ENCODE data around the gene PTTG1IP2. TPM values are rescaled to one million over a fixed set of nuclear protein-coding genes. Genes with fewer than 3 reads are reported as not detected.
"Not testable (repeated sequence)": the region's sequence is repeated elsewhere in the genome, so short reads cannot be mapped to it uniquely, and the experiment has no call there.

Gene PTTG1IP2
- polyA plus RNA-seq, 4 donors: not detected

GRCh38 chr7:90446137-90446899, 23.1 kb upstream of the PTTG1IP2 start:
- FAIRE-seq: no peak
- 57 to 63% (median 62%) methylated on average over 4 of the region's 4 CpGs for WGBS, 3 donors
- no peaks in the 10 kb centered on the region for H3K9me3 ChIP-seq (ENCODE audit: control insufficient read depth in 2 of 2, insufficient read depth in 1 of 2, low read depth in 1 of 2, low read length in 1 of 2)
- H3K27ac ChIP-seq (ENCODE audit: low read depth in 1 of 3, low read length in 2 of 3): no peak overlapping the region
- H3K4me1 ChIP-seq (ENCODE audit: control insufficient read depth in 3 of 3, insufficient read depth in 2 of 3, low read depth in 1 of 3, low read length in 2 of 3): no peaks in the 10 kb centered on the region
- no peak overlapping the region for H3K4me3 ChIP-seq (ENCODE audit: low read depth in 1 of 3, low read length in 3 of 3)
- DNase-seq: no peak
- H3K36me3 ChIP-seq (ENCODE audit: control insufficient read depth in 3 of 3, insufficient read depth in 2 of 3, low read depth in 1 of 3, low read length in 3 of 3): no peaks in the 10 kb centered on the region
- no peaks in the 10 kb centered on the region for H3K27me3 ChIP-seq (ENCODE audit: control insufficient read depth in 3 of 3, insufficient read depth in 3 of 3, low read length in 3 of 3)

- FAIRE-seq (no peak), DNase-seq (no peak)
- no peaks in the 10 kb centered on the region for H3K36me3 ChIP-seq (ENCODE audit: control insufficient read depth in 3 of 3, insufficient read depth in 2 of 3, low read depth in 1 of 3, low read length in 3 of 3)
- no peak overlapping the region for H3K4me3 ChIP-seq (ENCODE audit: low read depth in 1 of 3, low read length in 3 of 3)
- H3K4me1 ChIP-seq (ENCODE audit: control insufficient read depth in 3 of 3, insufficient read depth in 2 of 3, low read depth in 1 of 3, low read length in 2 of 3): no peaks in the 10 kb centered on the region
- H3K9me3 ChIP-seq (ENCODE audit: control insufficient read depth in 2 of 2, insufficient read depth in 1 of 2, low read depth in 1 of 2, low read length in 1 of 2): no peaks in the 10 kb centered on the region
- no peak overlapping the region for H3K27ac ChIP-seq (ENCODE audit: low read depth in 1 of 3, low read length in 2 of 3)
- H3K27me3 ChIP-seq (ENCODE audit: control insufficient read depth in 3 of 3, insufficient read depth in 3 of 3, low read length in 3 of 3): no peaks in the 10 kb centered on the region
Measured at GRCh38 chr7:90453259-90453891, 16.1 kb upstream of the PTTG1IP2 start.

GRCh38 chr7:90453931-90454330, 15.5 kb upstream of the PTTG1IP2 start:
- no peaks in the 10 kb centered on the region for H3K36me3 ChIP-seq (ENCODE audit: control insufficient read depth in 3 of 3, insufficient read depth in 2 of 3, low read depth in 1 of 3, low read length in 3 of 3)
- H3K9me3 ChIP-seq (ENCODE audit: control insufficient read depth in 2 of 2, insufficient read depth in 1 of 2, low read depth in 1 of 2, low read length in 1 of 2): no peaks in the 10 kb centered on the region
- no peaks in the 10 kb centered on the region for H3K4me1 ChIP-seq (ENCODE audit: control insufficient read depth in 3 of 3, insufficient read depth in 2 of 3, low read depth in 1 of 3, low read length in 2 of 3)
- 14 to 40% (median 28%) methylated on average over 1 of the region's 1 CpG for WGBS, 3 donors
- H3K27me3 ChIP-seq (ENCODE audit: control insufficient read depth in 3 of 3, insufficient read depth in 3 of 3, low read length in 3 of 3): no peaks in the 10 kb centered on the region
- DNase-seq (no peak), FAIRE-seq (no peak)
- H3K4me3 ChIP-seq (ENCODE audit: low read depth in 1 of 3, low read length in 3 of 3): no peak overlapping the region
- H3K27ac ChIP-seq (ENCODE audit: low read depth in 1 of 3, low read length in 2 of 3): no peak overlapping the region

GRCh38 chr7:90455163-90456030, 14.0 kb upstream of the PTTG1IP2 start:
- Histone ChIP-seq H3K36me3 (ENCODE audit: control insufficient read depth in 3 of 3, insufficient read depth in 2 of 3, low read depth in 1 of 3, low read length in 3 of 3) (no peaks in the 10 kb centered on the region), H3K4me3 (ENCODE audit: low read depth in 1 of 3, low read length in 3 of 3) (no peak overlapping the region), H3K27ac (ENCODE audit: low read depth in 1 of 3, low read length in 2 of 3) (no peak overlapping the region), H3K9me3 (ENCODE audit: control insufficient read depth in 2 of 2, insufficient read depth in 1 of 2, low read depth in 1 of 2, low read length in 1 of 2) (no peaks in the 10 kb centered on the region), H3K4me1 (ENCODE audit: control insufficient read depth in 3 of 3, insufficient read depth in 2 of 3, low read depth in 1 of 3, low read length in 2 of 3) (no peaks in the 10 kb centered on the region), H3K27me3 (ENCODE audit: control insufficient read depth in 3 of 3, insufficient read depth in 3 of 3, low read length in 3 of 3) (no peaks in the 10 kb centered on the region)
- FAIRE-seq: no peak
- 30 to 32% (median 32%) methylated on average over 6 of the region's 6 CpGs for WGBS, 3 donors
- peak; percentile 47 to 58 for DNase-seq

DNA sequence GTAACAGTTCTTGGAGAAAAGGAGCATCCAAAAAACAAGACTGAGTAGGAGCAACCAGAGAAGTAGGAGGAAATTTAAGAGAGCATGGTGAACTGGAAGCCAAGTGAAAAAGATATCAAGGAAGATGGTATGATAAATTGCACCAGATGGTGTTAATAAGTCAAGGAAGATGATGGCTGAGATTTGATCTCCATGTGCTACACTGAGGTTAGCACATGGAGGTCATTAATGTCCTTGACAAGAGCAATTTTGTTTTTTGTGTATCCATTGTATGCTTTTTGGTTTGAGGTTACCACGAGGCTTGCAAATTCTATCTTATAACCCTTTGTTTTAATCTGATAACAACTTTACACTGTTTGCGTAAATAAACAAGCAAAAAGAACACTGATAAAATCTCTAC, 11.3 kb upstream of the PTTG1IP2 start:
- Histone ChIP-seq H3K9me3 (ENCODE audit: control insufficient read depth in 2 of 2, insufficient read depth in 1 of 2, low read depth in 1 of 2, low read length in 1 of 2) (no peaks in the 10 kb centered on the region), H3K27ac (ENCODE audit: low read depth in 1 of 3, low read length in 2 of 3) (no peak overlapping the region), H3K27me3 (ENCODE audit: control insufficient read depth in 3 of 3, insufficient read depth in 3 of 3, low read length in 3 of 3) (no peaks in the 10 kb centered on the region), H3K4me1 (ENCODE audit: control insufficient read depth in 3 of 3, insufficient read depth in 2 of 3, low read depth in 1 of 3, low read length in 2 of 3) (peaks cover 0 to 4% (median 0%) of the 10 kb centered on the region in 3 donors), H3K36me3 (ENCODE audit: control insufficient read depth in 3 of 3, insufficient read depth in 2 of 3, low read depth in 1 of 3, low read length in 3 of 3) (no peaks in the 10 kb centered on the region), H3K4me3 (ENCODE audit: low read depth in 1 of 3, low read length in 3 of 3) (no peak overlapping the region)
- DNase-seq (no peak), FAIRE-seq (no peak)
- 66 to 74% (median 68%) methylated on average over 2 of the region's 2 CpGs for WGBS, 3 donors

- DNase-seq (no peak), FAIRE-seq (no peak)
- Histone ChIP-seq H3K27ac (ENCODE audit: low read depth in 1 of 3, low read length in 2 of 3) (no peak overlapping the region), H3K27me3 (ENCODE audit: control insufficient read depth in 3 of 3, insufficient read depth in 3 of 3, low read length in 3 of 3) (no peaks in the 10 kb centered on the region), H3K36me3 (ENCODE audit: control insufficient read depth in 3 of 3, insufficient read depth in 2 of 3, low read depth in 1 of 3, low read length in 3 of 3) (no peaks in the 10 kb centered on the region), H3K9me3 (ENCODE audit: control insufficient read depth in 2 of 2, insufficient read depth in 1 of 2, low read depth in 1 of 2, low read length in 1 of 2) (peaks cover 0 to 12% of the 10 kb centered on the region in 2 donors), H3K4me1 (ENCODE audit: control insufficient read depth in 3 of 3, insufficient read depth in 2 of 3, low read depth in 1 of 3, low read length in 2 of 3) (peaks cover 0 to 9% (median 0%) of the 10 kb centered on the region in 3 donors), H3K4me3 (ENCODE audit: low read depth in 1 of 3, low read length in 3 of 3) (no peak overlapping the region)
- 82 to 94% (median 90%) methylated on average over 4 of the region's 4 CpGs for WGBS, 3 donors
Measured at GRCh38 chr7:90459888-90460287, 9.6 kb upstream of the PTTG1IP2 start.

- DNase-seq (no peak), FAIRE-seq (no peak)
- H3K27me3 ChIP-seq (ENCODE audit: control insufficient read depth in 3 of 3, insufficient read depth in 3 of 3, low read length in 3 of 3): no peaks in the 10 kb centered on the region
- no peak overlapping the region for H3K4me3 ChIP-seq (ENCODE audit: low read depth in 1 of 3, low read length in 3 of 3)
- no peak overlapping the region for H3K27ac ChIP-seq (ENCODE audit: low read depth in 1 of 3, low read length in 2 of 3)
- no peaks in the 10 kb centered on the region for H3K36me3 ChIP-seq (ENCODE audit: control insufficient read depth in 3 of 3, insufficient read depth in 2 of 3, low read depth in 1 of 3, low read length in 3 of 3)
- H3K9me3 ChIP-seq (ENCODE audit: control insufficient read depth in 2 of 2, insufficient read depth in 1 of 2, low read depth in 1 of 2, low read length in 1 of 2): peaks cover 0 to 12% of the 10 kb centered on the region in 2 donors
- H3K4me1 ChIP-seq (ENCODE audit: control insufficient read depth in 3 of 3, insufficient read depth in 2 of 3, low read depth in 1 of 3, low read length in 2 of 3): peaks cover 0 to 9% (median 0%) of the 10 kb centered on the region in 3 donors
Measured at GRCh38 chr7:90461219-90461618, 8.2 kb upstream of the PTTG1IP2 start.

- not testable (repeated sequence) for H3K36me3 ChIP-seq (ENCODE audit: control insufficient read depth in 3 of 3, insufficient read depth in 2 of 3, low read depth in 1 of 3, low read length in 3 of 3); H3K4me3 ChIP-seq (ENCODE audit: low read depth in 1 of 3, low read length in 3 of 3); H3K27me3 ChIP-seq (ENCODE audit: control insufficient read depth in 3 of 3, insufficient read depth in 3 of 3, low read length in 3 of 3); H3K4me1 ChIP-seq (ENCODE audit: control insufficient read depth in 3 of 3, insufficient read depth in 2 of 3, low read depth in 1 of 3, low read length in 2 of 3); FAIRE-seq
- 7 to 31% (median 20%) methylated on average over 4 of the region's 4 CpGs for WGBS, 3 donors
- Histone ChIP-seq H3K27ac (ENCODE audit: low read depth in 1 of 3, low read length in 2 of 3) (peak overlapping the region in 1 of 3 donors; percentile 43), H3K9me3 (ENCODE audit: control insufficient read depth in 2 of 2, insufficient read depth in 1 of 2, low read depth in 1 of 2, low read length in 1 of 2) (peaks cover 0 to 12% of the 10 kb centered on the region in 2 donors)
- peak in 1 of 2 donors; percentile 82 for DNase-seq
Measured at GRCh38 chr7:90463151-90463628, 6.2 kb upstream of the PTTG1IP2 start.

Measured in small intestine (tissue), 7 donors.